ENCODE data around the gene CD2AP.

The CD2AP gene

GRCh38 chr6:47529734-47530133, 52.1 kb downstream of the CD2AP start:
- Histone ChIP-seq H3K9ac (ENCODE audit: low read length) (no peak overlapping the region), H4K20me1 (ENCODE audit: insufficient read depth, low read length) (no peaks in the 10 kb centered on the region), H2AFZ (ENCODE audit: low read length) (no peak overlapping the region), H3K27me3 (replicated peaks; ENCODE audit: insufficient read depth, low read length) (no peaks in the 10 kb centered on the region), H3K9me2 (replicated peaks; ENCODE audit: insufficient read depth, low read length) (no peaks in the 10 kb centered on the region), H3K4me2 (ENCODE audit: low read depth, low read length) (no peak overlapping the region), H3K79me2 (ENCODE audit: low read length) (peaks cover 44% of the 10 kb centered on the region), H3K27ac (ENCODE audit: low read length) (no peak overlapping the region), H3K4me3 (ENCODE audit: low read length) (no peak overlapping the region), H3K4me1 (ENCODE audit: low read length) (no peaks in the 10 kb centered on the region), H3F3A (ENCODE audit: insufficient read depth, low read length) (no peaks in the 10 kb centered on the region), H3K36me3 (replicated peaks; ENCODE audit: insufficient read depth, low read length) (no peaks in the 10 kb centered on the region), H3K9me3 (replicated peaks; ENCODE audit: insufficient read depth, low read length) (no peaks in the 10 kb centered on the region)
- no peak for DNase-seq
- TF ChIP-seq EZH2 (optimal IDR thresholded peaks at IDR 0.05; ENCODE audit: low read depth, low read length): no peak
- TF ChIP-seq, protein P1, sequence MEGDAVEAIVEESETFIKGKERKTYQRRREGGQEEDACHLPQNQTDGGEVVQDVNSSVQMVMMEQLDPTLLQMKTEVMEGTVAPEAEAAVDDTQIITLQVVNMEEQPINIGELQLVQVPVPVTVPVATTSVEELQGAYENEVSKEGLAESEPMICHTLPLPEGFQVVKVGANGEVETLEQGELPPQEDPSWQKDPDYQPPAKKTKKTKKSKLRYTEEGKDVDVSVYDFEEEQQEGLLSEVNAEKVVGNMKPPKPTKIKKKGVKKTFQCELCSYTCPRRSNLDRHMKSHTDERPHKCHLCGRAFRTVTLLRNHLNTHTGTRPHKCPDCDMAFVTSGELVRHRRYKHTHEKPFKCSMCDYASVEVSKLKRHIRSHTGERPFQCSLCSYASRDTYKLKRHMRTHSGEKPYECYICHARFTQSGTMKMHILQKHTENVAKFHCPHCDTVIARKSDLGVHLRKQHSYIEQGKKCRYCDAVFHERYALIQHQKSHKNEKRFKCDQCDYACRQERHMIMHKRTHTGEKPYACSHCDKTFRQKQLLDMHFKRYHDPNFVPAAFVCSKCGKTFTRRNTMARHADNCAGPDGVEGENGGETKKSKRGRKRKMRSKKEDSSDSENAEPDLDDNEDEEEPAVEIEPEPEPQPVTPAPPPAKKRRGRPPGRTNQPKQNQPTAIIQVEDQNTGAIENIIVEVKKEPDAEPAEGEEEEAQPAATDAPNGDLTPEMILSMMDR (IDR thresholded peaks at IDR 0.05; ENCODE audit: low read length): no peak
- no peak for TF ChIP-seq EZH2phosphoT487 (IDR thresholded peaks at IDR 0.05; ENCODE audit: low read length)

- Histone ChIP-seq H3K27me3 (replicated peaks; ENCODE audit: insufficient read depth, low read length) (no peaks in the 10 kb centered on the region), H3K9me2 (replicated peaks; ENCODE audit: insufficient read depth, low read length) (no peaks in the 10 kb centered on the region), H3K27ac (ENCODE audit: low read length) (no peak overlapping the region), H3F3A (ENCODE audit: insufficient read depth, low read length) (no peaks in the 10 kb centered on the region), H3K4me2 (ENCODE audit: low read depth, low read length) (no peak overlapping the region), H3K4me3 (ENCODE audit: low read length) (no peak overlapping the region), H3K4me1 (ENCODE audit: low read length) (no peaks in the 10 kb centered on the region), H2AFZ (ENCODE audit: low read length) (no peak overlapping the region), H3K36me3 (replicated peaks; ENCODE audit: insufficient read depth, low read length) (no peaks in the 10 kb centered on the region), H4K20me1 (ENCODE audit: insufficient read depth, low read length) (no peaks in the 10 kb centered on the region), H3K9me3 (replicated peaks; ENCODE audit: insufficient read depth, low read length) (no peaks in the 10 kb centered on the region), H3K9ac (ENCODE audit: low read length) (no peak overlapping the region), H3K79me2 (ENCODE audit: low read length) (peaks cover 26% of the 10 kb centered on the region)
- no peak for TF ChIP-seq EZH2phosphoT487 (IDR thresholded peaks at IDR 0.05; ENCODE audit: low read length)
- TF ChIP-seq EZH2 (optimal IDR thresholded peaks at IDR 0.05; ENCODE audit: low read depth, low read length): no peak
- TF ChIP-seq, protein P1 (IDR thresholded peaks at IDR 0.05; ENCODE audit: low read length): no peak
- DNase-seq: no peak
These were observed 55.5 kb downstream of the CD2AP start for GRCh38 chr6:47532981-47533585.

- Histone ChIP-seq H3K9me3 (replicated peaks; ENCODE audit: insufficient read depth, low read length) (no peaks in the 10 kb centered on the region), H3K9me2 (replicated peaks; ENCODE audit: insufficient read depth, low read length) (no peaks in the 10 kb centered on the region), H2AFZ (ENCODE audit: low read length) (no peak overlapping the region), H3K36me3 (replicated peaks; ENCODE audit: insufficient read depth, low read length) (no peaks in the 10 kb centered on the region), H3K79me2 (ENCODE audit: low read length) (peaks cover 20% of the 10 kb centered on the region), H4K20me1 (ENCODE audit: insufficient read depth, low read length) (no peaks in the 10 kb centered on the region), H3K27me3 (replicated peaks; ENCODE audit: insufficient read depth, low read length) (no peaks in the 10 kb centered on the region), H3K4me3 (ENCODE audit: low read length) (no peak overlapping the region), H3K4me2 (ENCODE audit: low read depth, low read length) (no peak overlapping the region), H3K4me1 (ENCODE audit: low read length) (no peaks in the 10 kb centered on the region), H3F3A (ENCODE audit: insufficient read depth, low read length) (no peaks in the 10 kb centered on the region), H3K27ac (ENCODE audit: low read length) (no peak overlapping the region), H3K9ac (ENCODE audit: low read length) (no peak overlapping the region)
- DNase-seq: no peak
- TF ChIP-seq, protein P1 (IDR thresholded peaks at IDR 0.05; ENCODE audit: low read length): no peak
- TF ChIP-seq EZH2 (optimal IDR thresholded peaks at IDR 0.05; ENCODE audit: low read depth, low read length) (no peak), EZH2phosphoT487 (IDR thresholded peaks at IDR 0.05; ENCODE audit: low read length) (no peak)
These were observed 56.5 kb downstream of the CD2AP start for GRCh38 chr6:47534063-47534462.
